GM18907 (cell line): ENCODE measurements around the gene TNS3.

ENCODE experiments used
- ATAC-seq: cut with Tn5 transposase; IDR thresholded peaks from one replicate; pipeline ENCODE4 v1.9.1; 2021; ENCODE audit warnings: mild to moderate bottlenecking, moderate library complexity; ENCODE audit not compliant: unreplicated experiment

Gene TNS3

DNA sequence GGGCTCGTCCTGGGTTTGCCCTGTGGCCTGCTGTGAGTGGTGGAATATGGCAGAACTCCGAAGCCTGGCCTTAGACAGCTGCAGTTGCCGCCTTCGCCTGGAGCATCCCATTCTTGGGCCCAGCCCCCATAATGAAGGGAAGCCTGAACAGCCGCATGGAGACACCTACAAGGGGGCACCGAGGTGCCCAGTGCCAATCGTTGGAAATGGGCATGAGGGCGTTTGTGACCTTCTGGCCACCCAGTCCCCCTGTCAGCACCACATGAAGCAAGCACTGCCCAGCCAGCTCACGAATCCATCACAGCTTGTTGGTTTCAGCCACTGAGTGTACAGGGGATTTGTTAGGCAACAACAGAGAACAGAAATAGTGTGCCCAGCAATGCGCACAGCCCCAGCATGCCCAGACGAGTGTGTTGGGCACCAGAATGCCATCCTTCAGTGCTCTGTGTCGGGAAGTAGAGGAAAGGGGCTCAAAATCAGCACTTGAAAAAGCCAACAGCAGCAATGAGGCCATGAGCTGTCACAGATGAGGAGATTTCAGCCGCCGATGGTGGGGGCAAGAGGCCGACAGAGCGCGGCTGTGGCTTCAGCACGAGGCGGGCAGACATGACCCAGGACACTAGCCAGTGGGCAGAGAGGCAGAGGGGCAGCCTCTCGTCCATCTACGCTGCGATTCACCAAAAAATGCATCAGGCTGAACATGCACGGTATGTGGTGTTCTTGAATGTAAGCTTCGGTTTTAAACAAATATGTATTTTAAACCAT, 91.2 kb downstream of the TNS3 start:
- no peak for ATAC-seq

GRCh38 chr7:47489624-47490023, 92.3 kb downstream of the TNS3 start:
- no peak for ATAC-seq

DNA sequence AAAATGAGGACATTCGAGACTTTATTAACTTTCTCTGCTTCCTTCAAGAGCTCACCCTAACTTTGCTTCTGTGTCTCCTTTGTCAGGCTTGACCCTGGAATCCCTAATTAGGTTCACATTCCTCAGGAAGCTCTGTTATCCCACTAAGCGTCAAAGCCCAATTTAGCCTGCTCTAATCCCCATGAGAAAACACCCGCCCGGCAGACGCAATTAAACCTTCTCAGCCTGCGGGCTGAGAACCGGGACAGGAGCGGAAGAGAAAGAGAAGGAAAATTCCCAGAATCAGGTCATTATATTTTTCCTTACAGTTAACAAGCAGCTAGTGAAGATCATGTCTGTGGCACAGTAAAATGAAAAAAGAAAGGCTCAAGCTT, 93.0 kb downstream of the TNS3 start:
- ATAC-seq: no peak

- ATAC-seq: no peak
These were observed 93.5 kb downstream of the TNS3 start for GRCh38 chr7:47488201-47488968.

DNA sequence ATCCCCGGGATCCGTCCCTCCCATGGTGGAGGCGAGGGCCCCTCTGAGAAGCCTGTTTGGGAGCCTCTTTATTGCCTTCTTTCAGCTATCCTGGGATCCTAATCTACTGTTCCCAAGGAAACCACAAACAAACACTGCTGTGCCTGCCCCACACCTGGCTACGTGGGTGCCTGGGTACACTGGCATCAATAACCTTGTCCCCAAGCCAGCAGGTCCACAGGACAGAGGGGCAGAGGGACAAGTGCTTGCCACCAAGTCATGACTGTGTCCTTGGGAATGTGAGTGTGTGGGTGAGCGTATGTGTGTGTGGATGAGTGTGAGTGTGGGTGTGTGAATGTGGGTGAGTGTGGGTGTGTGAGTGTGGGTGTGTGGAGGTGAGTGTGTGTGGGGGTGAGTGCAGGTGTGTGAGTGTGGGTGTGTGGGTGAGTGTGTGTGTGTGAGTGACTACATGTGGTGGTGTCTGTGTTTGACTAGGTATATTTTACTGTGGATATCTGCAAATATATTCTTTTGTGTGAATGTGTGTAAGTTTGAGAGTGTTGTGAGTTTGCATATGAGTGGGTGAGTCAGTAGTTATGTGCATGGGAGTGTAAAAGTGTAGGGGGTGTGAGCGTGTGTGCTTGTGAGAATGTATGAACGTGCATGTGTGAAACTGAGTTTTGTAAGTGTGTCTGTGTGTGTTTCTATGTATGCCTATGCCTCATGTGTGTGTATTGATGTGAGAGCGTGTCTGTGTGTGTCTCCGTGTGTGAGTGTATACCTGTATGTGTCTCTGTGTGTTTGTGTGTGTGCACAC, 96.1 kb downstream of the TNS3 start:
- no peak for ATAC-seq

- ATAC-seq: no peak
These were observed 96.8 kb downstream of the TNS3 start for GRCh38 chr7:47484923-47485639.

- no peak for ATAC-seq
These were observed 97.5 kb downstream of the TNS3 start for GRCh38 chr7:47484457-47484856.

GRCh38 chr7:47483604-47484273, 98.2 kb downstream of the TNS3 start:
- no peak for ATAC-seq

- ATAC-seq: no peak
These were observed 99.7 kb downstream of the TNS3 start for GRCh38 chr7:47482013-47482875.

DNA sequence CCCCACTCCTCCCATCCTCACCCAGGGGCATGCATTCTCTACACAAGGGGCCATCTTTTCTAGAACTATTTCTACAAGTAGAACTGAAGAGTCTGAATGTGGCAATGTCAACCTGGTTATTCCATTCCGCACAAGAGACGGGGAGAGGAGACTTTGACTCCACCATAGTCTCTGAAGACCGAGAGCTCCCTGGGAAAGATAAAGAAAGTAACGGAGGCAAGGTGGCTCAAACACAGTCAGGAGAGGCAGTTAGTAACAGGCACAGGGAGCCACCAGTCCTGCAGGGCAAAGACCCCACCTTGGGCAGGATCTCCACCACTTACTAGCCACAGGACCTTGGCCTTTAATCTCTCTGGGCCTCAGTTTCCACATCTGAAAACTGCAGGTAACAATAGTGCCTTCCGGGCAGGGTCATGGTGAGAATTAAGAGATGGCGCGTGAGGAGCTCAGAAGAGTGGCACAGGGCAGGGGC, 100.3 kb downstream of the TNS3 start:
- ATAC-seq: no peak

- ATAC-seq: peak; percentile 63
These were observed 101.1 kb downstream of the TNS3 start for GRCh38 chr7:47480576-47481538.

DNA sequence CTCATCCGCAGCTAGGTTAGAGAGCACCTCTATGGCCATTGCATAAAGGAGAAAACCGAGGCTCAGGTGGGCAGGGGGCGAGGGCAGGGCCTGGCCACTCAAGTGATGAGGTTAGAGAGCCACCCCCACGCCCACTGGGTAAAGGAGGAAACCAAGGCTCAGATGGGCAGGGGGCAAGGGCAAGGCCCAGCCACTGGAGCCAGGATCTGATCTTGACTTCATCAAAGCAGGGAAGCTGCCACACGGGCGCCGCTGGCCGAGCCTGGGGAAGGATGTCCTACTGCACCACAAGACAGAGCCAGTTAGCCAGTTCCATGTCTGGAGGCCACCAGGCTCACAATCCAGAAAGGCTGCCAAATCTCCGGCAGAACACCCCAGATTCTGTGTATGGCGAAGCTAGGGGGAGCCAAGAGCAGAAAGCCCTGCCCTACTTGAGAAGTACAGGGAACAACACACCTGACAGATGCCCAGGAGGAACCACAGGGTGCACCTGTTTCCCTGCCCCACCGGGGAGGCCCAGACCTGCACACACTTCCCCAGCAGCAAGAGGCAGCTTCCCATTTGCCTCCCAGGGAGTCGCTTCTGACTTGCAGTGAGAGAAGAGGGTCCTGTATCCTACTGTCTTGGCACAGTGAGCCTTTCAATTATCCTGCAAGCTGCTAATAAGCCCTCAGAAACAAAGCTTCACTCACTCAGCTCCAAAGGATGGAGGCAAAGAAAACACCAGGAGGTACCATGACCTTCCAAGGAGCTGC, 101.9 kb downstream of the TNS3 start:
- no peak for ATAC-seq

GRCh38 chr7:47478926-47479711, 102.8 kb downstream of the TNS3 start:
- ATAC-seq: no peak

DNA sequence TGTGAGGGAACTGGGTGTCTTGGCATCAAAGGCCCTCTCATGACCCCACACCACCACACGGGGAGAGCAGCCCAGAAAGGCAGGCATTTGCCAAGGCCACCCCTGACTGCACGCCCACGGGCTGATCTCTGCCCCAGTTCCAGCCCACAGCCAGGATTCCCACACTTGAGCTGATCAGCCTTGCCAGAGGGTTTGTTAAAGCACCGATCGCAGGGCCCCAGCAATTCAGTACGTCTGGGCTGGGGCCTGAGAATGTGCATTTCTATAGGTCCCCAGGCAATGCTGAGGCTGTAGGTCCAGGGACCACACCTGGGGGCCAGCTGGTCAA, 103.9 kb downstream of the TNS3 start:
- ATAC-seq: no peak

DNA sequence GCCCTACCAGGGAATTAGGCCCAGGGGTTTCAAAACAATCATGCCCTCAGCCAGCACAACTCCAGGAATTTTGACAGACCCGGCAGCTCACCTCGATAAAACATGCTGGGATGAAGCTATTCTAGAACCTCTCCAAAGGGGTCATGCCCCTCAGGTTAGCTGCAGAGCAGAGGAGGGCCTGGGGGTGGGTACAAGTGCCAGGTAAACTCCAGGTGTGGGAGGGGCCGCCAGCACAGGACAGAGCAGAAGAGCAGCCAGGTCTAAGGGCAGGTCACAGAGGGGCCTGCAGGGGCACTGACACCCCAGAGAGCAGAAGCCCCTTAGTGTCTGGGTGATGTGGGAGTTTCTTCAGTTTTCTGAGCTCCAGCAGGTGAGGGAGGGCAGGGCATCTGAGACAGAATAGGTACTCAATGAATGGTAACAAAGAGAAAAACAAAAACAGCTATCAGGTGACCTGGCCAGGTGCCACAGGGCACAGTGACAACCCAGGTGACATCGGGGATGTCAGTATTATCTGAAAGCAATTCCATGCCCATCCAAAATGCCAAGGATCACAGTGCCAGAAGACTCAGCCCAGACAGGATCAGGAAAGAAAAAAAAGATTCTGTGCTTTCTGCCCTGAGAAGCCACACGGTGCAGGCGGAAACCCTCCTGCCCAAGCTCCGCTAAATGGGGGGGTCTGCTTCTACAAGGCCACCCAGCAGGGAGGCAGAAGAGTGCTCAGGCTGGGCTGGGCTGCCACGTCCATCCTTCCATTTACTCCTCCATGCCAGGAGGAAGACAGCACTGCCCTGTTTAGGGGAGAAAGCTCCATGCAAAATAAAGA, 104.5 kb downstream of the TNS3 start:
- no peak for ATAC-seq

DNA sequence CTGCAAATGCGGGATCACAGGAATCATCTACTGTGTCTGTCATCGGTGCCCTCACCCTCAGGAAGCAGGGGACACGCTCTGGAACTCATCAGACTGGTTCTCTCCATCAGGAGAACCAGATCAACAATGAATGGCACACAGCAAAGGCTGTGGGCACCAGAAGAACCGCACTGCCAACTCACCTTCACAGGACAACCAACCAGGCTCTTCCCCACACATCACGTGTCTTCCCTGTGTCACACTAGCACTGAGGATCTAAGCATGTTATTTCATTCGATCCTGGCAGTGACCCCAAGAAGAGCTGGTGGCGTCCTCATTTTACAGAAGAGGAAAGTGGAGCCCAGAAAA, 106.1 kb downstream of the TNS3 start:
- ATAC-seq: no peak
